Stimulated activated CD4-positive, alpha-beta T cell treated with anti-CD3 and anti-CD28 coated beads, Interleukin-2, amount 100 ng/mL, for 48 hours (primary cell): Measurements from ENCODE around the gene PRAMEF13.
"Not testable (repeated sequence)": the region's sequence is repeated elsewhere in the genome, so short reads cannot be mapped to it uniquely, and the experiment has no call there.

Experiments
- DNase-seq, 2 donors: peaks; one replicate each; pipeline ENCODE4 v3.0.0-alpha.2; 2020

Gene PRAMEF13

DNA sequence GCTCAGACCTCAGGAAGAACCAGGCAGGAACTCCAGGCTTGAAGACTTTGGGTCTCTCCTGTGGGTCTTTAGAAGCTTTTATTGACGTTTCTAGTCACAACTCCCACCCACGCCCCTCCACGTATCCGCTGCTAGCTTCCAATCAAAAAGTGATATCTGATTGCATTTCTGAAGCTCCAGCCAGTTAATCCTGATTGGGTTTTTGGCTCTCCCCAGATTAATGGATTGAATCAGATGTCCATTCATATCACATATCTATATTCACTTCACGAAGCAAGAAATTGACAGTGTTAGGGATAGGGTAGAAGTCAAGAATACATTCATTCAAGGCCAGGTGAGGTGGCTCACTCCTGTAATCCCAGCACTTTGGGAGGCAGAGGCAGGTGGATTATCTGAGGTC lies 45.3 kb downstream of the PRAMEF13 start, which contains the start of gene PRAMEF26:
Gene PRAMEF26 (minus strand): TSS at position 101 of the 400 bp plus-strand sequence. CDS start 2,914 bp downstream, outside the sequence.
- not testable (repeated sequence) for DNase-seq
